ENCODE results near the gene FAM3A. TPM values are rescaled to one million over a fixed set of nuclear protein-coding genes. Genes with fewer than 3 reads are reported as not detected.
A peak's percentile ranks its signal among the peaks of the same experiment; 100 is the strongest.

FAM3A gene
- total RNA-seq, 8 experiments from 2014 or later, result 18.2 to 36.6 (median 22.6) TPM

DNA sequence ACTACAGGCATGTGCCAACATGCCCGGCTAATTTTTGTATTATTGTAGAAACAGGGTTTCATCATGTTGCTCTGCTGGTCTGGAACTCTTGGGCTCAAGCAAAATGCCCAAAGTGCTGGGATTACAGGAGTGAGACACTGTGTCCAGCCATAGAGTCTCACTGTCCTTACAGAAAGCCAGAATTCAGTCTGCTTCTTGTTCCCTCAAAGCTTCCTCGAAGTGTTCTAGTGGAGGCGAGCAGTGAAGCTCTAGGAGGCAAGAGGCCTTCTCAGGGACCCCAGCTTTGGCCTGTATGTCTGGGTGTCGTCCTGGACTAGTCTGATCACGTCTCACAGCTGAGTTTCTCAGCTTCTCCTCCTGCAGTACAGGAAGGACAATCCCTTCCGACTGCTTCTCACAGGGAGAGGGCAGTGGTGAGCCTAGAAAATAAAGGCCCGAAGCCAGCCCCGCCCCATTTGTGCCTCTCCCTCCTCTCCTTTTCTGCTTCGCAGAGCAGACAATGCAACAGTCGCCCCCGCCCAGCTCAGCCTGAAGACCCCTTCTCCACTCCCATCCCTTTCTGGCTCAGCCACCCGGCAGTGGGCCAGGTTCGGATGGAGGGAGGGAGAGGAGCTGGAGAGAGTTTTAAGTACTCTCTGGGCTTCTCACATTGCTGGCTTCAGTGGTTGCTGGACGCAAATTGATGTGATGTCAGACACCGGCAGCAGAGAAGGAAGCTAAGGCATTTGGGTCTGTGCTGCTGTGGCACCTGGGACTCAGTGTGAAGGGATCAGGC is 11.1 kb upstream of the FAM3A start:
- in situ Hi-C loops (cut with MboI; ENCODE audit: low pct_unique_long_range_greater_than_20kb in 2 of 9, low sequenced_read_pairs in 9 of 9, unreplicated experiment in 9 of 9), result no loop called here

DNA sequence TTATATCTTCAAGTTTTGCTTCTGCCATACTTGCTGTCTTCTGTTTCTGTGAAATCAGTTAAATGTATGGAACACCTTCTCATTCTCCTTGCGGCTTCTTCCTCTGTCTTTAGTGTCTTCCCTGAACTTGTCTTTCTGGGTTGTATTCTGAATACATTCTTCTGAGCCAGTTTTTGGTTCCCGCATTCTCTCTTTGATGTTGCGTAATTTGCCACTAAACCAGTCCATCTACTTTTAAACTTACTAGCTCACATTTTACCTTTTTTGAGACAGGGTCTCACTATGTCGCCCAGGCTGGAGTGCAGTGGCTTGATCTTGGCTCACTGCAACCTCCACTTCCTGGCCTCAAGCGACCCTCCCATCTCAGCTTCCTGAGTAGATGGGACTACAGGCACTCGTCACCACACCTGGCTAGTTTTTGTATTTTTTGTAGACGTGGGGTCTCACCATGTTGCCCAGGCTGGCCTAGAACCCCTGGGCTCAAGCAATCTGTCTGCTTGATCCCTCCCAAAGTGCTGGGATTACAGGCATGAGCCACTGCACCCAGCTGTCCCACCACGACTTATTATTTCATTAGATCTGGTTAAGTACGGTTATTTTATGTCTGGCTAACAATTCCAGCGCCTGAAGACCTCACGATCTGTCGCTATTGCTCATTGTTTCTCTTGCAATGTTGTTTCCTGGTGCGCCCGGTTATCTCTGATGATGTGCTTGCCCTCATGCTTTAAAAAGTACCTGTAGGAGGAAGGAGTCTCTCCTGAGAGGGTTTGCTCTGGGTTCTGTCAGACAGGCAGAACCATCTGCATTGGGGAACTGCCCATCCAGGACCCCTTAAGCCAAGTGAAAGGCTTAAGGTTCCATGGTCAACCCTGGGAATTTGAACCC is 9.8 kb upstream of the FAM3A start:
- ATAC-seq (replicated peaks in 6 of 8), result no peak
- H3K4me3 ChIP-seq, result no peak overlapping the region
- in situ Hi-C loops (cut with MboI; ENCODE audit: low pct_unique_long_range_greater_than_20kb in 2 of 9, low sequenced_read_pairs in 9 of 9, unreplicated experiment in 9 of 9), result no loop called here
- H3K4me1 ChIP-seq (replicated peaks in 1 of 2), result peaks cover 9 to 11% of the 10 kb centered on the region in 2 donors
- WGBS, 10 experiments, result 45 to 100% (median 95%) methylated on average over 1 to 8 of the region's 14 CpGs; no CpG with 5 or more reads in 3 of the 10 experiments
- no peak overlapping the region for H3K27ac ChIP-seq

More for the DNA sequence above, 11.1 kb upstream of the FAM3A start:
- 32% methylated on average over 3 of the region's 15 CpGs; no CpG with 5 or more reads in 9 of the 10 experiments for WGBS, 10 experiments
- peak; percentile 88 to 95 (median 95) for ATAC-seq (replicated peaks in 6 of 8)
- H3K4me3 ChIP-seq, result peak overlapping the region; percentile 13 to 36 (median 23)
- peaks cover 9 to 11% of the 10 kb centered on the region in 2 donors for H3K4me1 ChIP-seq (replicated peaks in 1 of 2)
- H3K27ac ChIP-seq, result peak overlapping the region; percentile 88 to 90

DNA sequence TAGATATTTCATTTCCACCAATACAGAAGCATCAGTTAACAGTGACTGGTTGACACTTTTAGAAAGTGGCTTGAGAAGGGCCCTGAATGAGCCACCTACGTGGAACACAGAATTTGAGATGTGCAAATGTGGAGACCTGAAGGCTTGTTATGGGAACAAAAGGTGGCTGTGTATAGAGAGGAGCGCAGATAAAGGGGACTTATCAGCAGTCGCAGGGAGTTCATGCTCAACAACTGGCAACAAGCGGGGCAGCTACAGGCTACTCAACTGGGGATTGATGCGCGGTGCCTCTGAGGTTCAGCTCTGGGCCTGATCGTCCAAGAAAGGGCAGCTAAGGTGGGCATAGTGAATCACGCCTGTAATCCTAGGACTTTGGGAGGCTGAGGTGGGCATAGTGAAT is 3.4 kb upstream of the FAM3A start:
- in situ Hi-C loops (cut with MboI; ENCODE audit: low pct_unique_long_range_greater_than_20kb in 2 of 9, low sequenced_read_pairs in 9 of 9, unreplicated experiment in 9 of 9), result no loop called here
- Histone ChIP-seq H3K27ac (no peak overlapping the region), H3K4me1 (replicated peaks in 1 of 2) (peaks cover 11 to 22% of the 10 kb centered on the region in 2 donors), H3K4me3 (no peak overlapping the region)
- 60 to 94% (median 75%) methylated on average over 1 to 4 of the region's 8 CpGs; no CpG with 5 or more reads in 7 of the 10 experiments for WGBS, 10 experiments
- no peak for ATAC-seq (replicated peaks in 6 of 8)

DNA sequence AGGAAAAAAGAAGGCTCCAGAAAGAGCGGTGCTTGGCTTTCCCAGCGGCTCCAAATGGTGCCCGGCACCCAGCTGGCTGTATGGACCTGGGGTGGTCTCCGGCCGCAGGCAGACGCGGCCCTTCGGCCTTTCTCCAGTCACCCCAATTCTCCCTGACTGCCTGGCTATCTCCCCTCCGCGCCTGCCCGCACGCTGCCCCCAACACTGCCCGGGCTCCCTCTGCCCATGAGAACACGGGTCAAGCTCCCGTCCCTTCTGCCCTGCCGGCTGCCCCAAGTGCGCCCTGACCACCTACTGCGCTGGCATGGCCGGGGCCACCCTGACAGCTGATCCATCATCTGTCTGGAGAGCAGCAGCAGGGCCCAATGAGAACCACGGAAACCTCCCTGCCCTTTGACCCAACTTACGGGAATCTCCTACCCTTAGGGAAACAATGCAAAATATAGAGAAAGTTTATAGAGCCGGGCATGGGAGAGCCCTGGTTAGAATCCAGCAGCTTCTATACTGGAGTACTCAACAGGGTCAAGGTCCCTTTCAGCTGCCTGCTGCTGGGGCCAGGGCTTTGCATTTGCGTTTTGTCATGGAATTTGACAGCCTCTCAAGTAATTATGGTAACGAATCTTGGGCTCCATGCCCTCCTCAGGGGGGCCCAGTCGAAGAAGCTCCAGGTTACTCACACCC is 1.2 kb upstream of the FAM3A start:
- peak in 5 of 8 experiments; percentile 2 to 15 (median 6) for ATAC-seq (replicated peaks in 6 of 8)
- in situ Hi-C loops (cut with MboI; ENCODE audit: low pct_unique_long_range_greater_than_20kb in 2 of 9, low sequenced_read_pairs in 9 of 9, unreplicated experiment in 9 of 9), result no loop called here
- Histone ChIP-seq H3K4me3 (peak overlapping the region in 4 of 5 donors; percentile 11 to 58 (median 47)), H3K4me1 (replicated peaks in 1 of 2) (peaks cover 11 to 22% of the 10 kb centered on the region in 2 donors), H3K27ac (peak overlapping the region; percentile 85 to 90)
- 20 to 40% (median 22%) methylated on average over 2 to 7 of the region's 25 CpGs; no CpG with 5 or more reads in 7 of the 10 experiments for WGBS, 10 experiments

DNA sequence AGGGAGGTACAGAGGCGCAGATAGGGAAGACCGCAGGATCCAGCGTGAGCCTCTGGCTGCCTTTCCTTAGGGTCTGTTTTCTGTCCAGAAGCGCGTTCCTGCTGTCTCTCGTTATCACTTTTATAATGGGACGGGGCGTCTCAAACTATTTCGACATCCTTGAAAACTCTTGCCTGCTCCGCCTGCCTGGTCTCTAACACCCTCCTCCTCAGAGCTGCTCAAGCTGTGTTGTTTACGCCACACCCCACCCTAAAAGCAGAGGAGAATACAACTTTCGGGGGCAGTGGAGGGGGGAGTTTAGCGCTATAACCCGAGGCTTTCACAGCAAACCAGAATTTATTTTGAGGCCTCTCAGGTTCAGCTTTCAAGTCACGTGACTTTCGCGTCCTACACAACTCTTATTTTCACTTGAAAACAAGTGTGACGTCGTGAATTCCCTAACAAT is 646 bp upstream of the FAM3A start:
- peak; percentile 6 to 39 (median 22) for ATAC-seq (replicated peaks in 6 of 8)
- peak overlapping the region; percentile 85 to 90 for H3K27ac ChIP-seq
- peaks cover 11 to 22% of the 10 kb centered on the region in 2 donors for H3K4me1 ChIP-seq (replicated peaks in 1 of 2)
- WGBS, 10 experiments, result 0 to 41% (median 3%) methylated on average over 1 to 4 of the region's 19 CpGs; no CpG with 5 or more reads in 6 of the 10 experiments
- peak overlapping the region; percentile 25 to 65 (median 55) for H3K4me3 ChIP-seq
- in situ Hi-C loops (cut with MboI; ENCODE audit: low pct_unique_long_range_greater_than_20kb in 2 of 9, low sequenced_read_pairs in 9 of 9, unreplicated experiment in 9 of 9), result no loop called here

DNA sequence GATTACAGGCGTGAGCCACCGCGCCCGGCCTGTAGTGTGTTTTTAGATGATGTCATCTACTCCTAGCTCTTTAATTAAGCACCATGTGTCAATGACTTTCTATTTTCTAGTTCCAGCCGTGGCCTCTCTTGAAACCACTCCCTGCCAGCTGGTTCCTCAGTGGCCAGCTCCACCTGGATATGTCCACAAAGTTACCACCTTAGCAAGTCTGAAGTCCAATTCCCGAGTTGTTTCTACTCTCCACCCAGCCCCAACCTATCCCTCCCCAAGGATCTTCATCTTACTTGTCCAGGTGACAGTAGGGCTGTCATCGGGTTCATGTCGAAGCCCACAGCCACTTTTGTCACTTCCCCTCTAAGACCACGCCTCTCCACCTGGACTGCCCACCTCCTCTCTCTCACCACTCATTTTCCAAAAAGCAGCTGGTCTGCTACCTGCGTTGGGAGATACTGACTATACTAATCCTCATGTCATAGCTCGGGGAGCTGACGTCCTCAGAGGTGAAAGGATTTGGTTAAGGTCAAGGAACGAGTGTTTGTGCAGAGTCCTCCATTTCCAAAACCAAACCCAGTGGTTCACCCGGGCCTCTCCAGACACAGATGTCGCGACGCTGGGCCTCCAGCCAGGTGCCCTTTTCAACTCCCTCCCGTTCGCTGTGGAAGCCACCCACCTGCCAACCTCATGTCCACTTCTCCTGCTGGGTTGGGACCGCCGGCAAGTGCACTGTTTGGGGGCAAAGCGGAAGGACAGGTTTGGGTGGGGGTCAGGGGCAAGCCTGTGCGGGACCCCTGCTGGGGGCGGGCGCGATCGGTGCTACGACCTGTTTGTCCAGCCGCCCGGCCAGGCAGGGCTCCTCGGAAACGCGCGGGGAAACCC is 704 bp downstream of the FAM3A start:
- in situ Hi-C loops (cut with MboI; ENCODE audit: low pct_unique_long_range_greater_than_20kb in 2 of 9, low sequenced_read_pairs in 9 of 9, unreplicated experiment in 9 of 9), result no loop called here
- WGBS, 10 experiments, result 0 to 78% (median 20%) methylated on average over 1 to 5 of the region's 34 CpGs; no CpG with 5 or more reads in 5 of the 10 experiments
- peaks cover 11 to 22% of the 10 kb centered on the region in 2 donors for H3K4me1 ChIP-seq (replicated peaks in 1 of 2)
- H3K4me3 ChIP-seq, result peak overlapping the region; percentile 55 to 73 (median 65)
- peak in 3 of 8 experiments; percentile 2 to 4 (median 2) for ATAC-seq (replicated peaks in 6 of 8)
- H3K27ac ChIP-seq, result peak overlapping the region; percentile 93 to 95

DNA sequence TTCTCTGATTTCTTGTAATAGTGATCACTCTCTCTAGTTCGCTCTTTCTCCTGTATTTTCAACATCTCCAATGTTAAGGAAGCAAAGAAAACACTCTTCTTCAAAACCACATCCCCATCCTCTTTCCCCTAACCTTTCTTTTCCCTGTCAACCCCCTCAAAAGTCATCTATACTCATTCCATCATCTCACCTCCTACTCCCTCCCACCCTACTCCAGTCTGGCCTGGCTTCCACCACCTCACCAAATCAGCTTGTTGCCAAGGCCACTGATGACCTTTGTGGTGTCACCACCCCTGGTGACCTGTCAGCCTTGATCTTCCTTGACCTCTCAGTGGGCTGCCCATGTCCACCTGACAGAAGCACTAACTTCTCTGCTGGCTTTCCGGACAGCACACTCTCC is 2.3 kb downstream of the FAM3A start:
- WGBS, 10 experiments, result 67 to 100% (median 80%) methylated on average over 1 of the region's 2 CpGs; no CpG with 5 or more reads in 7 of the 10 experiments
- in situ Hi-C loops (cut with MboI; ENCODE audit: low pct_unique_long_range_greater_than_20kb in 2 of 9, low sequenced_read_pairs in 9 of 9, unreplicated experiment in 9 of 9), result no loop called here
- Histone ChIP-seq H3K4me3 (no peak overlapping the region), H3K27ac (no peak overlapping the region), H3K4me1 (replicated peaks in 1 of 2) (peaks cover 11 to 22% of the 10 kb centered on the region in 2 donors)
- no peak for ATAC-seq (replicated peaks in 6 of 8)

DNA sequence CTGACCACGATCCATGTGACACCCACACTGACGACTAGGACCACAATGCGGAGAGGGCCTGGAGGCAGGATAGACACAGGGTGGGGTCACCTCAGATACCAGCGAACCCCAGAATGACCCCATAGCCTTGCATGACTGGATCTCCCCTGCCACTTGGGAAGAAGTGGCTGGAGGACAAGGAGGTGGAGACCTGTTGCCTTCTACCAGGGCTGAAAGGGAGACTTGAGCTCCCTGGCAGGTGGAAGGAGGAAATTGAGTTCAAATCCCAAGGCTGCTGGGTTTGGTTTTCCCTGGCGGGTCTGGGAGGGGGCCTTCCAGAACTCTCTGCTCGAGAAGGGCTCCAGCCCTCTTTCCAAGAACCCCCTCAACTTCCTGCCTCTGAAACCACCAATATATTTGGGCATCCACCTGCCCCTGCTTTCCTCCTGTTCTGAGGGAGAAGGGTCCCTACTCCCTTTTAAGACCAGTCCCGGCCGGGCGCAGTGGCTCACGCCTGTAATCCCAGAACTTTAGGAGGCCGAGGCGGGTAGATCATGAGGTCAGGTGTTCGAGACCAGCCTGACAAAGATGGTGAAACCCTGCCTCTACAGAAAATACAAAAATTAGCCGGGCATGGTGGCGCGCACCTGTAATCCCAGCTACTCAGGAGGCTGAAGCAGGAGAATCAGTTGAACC is 3.0 kb downstream of the FAM3A start:
- no peak for ATAC-seq (replicated peaks in 6 of 8)
- in situ Hi-C loops (cut with MboI; ENCODE audit: low pct_unique_long_range_greater_than_20kb in 2 of 9, low sequenced_read_pairs in 9 of 9, unreplicated experiment in 9 of 9), result no loop called here
- 80 to 100% (median 83%) methylated on average over 1 to 7 of the region's 16 CpGs; no CpG with 5 or more reads in 7 of the 10 experiments for WGBS, 10 experiments
- Histone ChIP-seq H3K4me3 (no peak overlapping the region), H3K27ac (no peak overlapping the region), H3K4me1 (replicated peaks in 1 of 2) (peaks cover 10 to 19% of the 10 kb centered on the region in 2 donors)

DNA sequence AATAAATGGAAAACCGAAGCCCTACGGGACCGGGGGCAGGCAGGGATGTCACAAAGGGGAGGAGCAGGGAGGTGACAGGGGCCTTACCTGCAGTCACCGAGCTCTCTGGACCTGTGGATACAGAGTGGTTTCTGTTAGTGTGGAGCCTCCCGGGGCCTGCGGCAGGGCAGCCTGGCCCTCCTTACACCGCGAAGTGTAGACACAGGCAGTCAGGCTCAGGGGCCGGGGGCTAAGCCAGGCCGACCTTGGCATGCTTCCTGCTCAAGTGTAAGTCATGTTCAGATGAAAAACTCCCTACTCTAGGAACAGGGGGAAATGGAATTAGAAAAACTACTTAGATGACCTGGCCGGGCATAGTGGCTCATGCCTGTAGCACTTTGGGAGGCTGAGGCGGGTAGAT is 4.3 kb downstream of the FAM3A start:
- peaks cover 0 to 6% of the 10 kb centered on the region in 2 donors for H3K4me1 ChIP-seq (replicated peaks in 1 of 2)
- no peak overlapping the region for H3K4me3 ChIP-seq
- in situ Hi-C loops (cut with MboI; ENCODE audit: low pct_unique_long_range_greater_than_20kb in 2 of 9, low sequenced_read_pairs in 9 of 9, unreplicated experiment in 9 of 9), result no loop called here
- WGBS, 10 experiments, result 70 to 80% methylated on average over 3 to 8 of the region's 12 CpGs; no CpG with 5 or more reads in 8 of the 10 experiments
- no peak for ATAC-seq (replicated peaks in 6 of 8)
- H3K27ac ChIP-seq, result no peak overlapping the region

DNA sequence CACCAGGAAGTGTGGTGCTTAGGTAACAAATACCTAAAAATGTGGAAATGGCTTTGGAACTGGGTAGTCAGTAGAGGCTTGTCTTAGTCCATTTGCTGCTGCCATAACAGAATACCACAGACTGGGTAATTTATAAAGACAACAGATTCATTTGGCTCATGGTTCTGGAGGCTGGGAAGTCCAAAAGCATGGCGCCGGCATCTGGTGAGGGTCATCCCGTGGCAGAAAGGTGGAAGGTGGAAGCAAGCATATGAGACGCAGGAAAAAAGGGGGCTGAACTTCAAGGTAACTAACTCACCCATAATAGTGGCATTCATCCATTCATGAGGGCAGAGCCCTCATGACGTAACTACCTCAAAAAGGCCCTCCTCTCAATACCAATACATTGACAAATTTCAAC is 6.6 kb downstream of the FAM3A start:
- 64 to 100% (median 87%) methylated on average over 2 to 4 of the region's 5 CpGs; no CpG with 5 or more reads in 7 of the 10 experiments for WGBS, 10 experiments
- H3K4me3 ChIP-seq, result no peak overlapping the region
- no peak overlapping the region for H3K27ac ChIP-seq
- ATAC-seq (replicated peaks in 6 of 8), result no peak
- in situ Hi-C loops (cut with MboI; ENCODE audit: low pct_unique_long_range_greater_than_20kb in 2 of 9, low sequenced_read_pairs in 9 of 9, unreplicated experiment in 9 of 9), result no loop called here
- no peaks in the 10 kb centered on the region for H3K4me1 ChIP-seq (replicated peaks in 1 of 2)

DNA sequence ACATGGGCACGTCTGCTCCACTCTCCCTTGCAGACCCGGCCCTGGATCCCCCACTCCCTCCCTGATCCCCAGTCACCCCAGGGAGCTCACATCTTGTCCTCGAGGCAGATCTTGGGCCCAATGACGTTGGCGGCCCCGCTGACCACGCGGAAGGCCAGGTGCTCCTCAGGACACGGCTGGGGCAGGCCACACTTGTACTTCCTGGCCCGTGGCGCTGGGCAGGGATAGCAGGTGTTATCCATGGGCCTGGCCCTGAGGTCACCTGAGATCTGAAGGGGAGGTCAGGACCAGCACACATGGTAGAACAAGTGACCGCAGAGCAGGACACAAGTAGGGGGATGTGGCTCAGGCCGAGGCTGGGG is 7.7 kb downstream of the FAM3A start:
- in situ Hi-C loops (cut with MboI; ENCODE audit: low pct_unique_long_range_greater_than_20kb in 2 of 9, low sequenced_read_pairs in 9 of 9, unreplicated experiment in 9 of 9), result no loop called here
- Histone ChIP-seq H3K4me3 (no peak overlapping the region), H3K27ac (no peak overlapping the region), H3K4me1 (replicated peaks in 1 of 2) (no peaks in the 10 kb centered on the region)
- WGBS, 10 experiments, result 100% methylated on average over 1 of the region's 13 CpGs; no CpG with 5 or more reads in 9 of the 10 experiments
- no peak for ATAC-seq (replicated peaks in 6 of 8)
